Right lung (tissue), 5 donors: Measurements from ENCODE around the gene HPSE2. TPM values are rescaled to one million over a fixed set of nuclear protein-coding genes. Genes with fewer than 3 reads are reported as not detected.

Source experiments
- DNase-seq, 2 donors: peaks; one replicate each; pipeline ENCODE4 v3.0.0-alpha.2; 2013
- polyA plus RNA-seq, 5 donors: library from polyadenylated mRNA; unstranded; fragments of 120-200 nt; gene quantifications; one replicate each; pipeline versions ENCODE4 v1.2.1 to v1.2.3, GENCODE V29; 2013; ENCODE audit warnings: inconsistent platforms in 1 of 5, low replicate concordance in 1 of 5; ENCODE audit not compliant: insufficient read length in 5 of 5, insufficient read depth in 1 of 5

The HPSE2 gene
- polyA plus RNA-seq, 5 donors: 11.9 to 19.1 (median 13.8) TPM

GRCh38 chr10:98465866-98466265 is 769.8 kb downstream of the HPSE2 start:
- DNase-seq: no peak

DNA sequence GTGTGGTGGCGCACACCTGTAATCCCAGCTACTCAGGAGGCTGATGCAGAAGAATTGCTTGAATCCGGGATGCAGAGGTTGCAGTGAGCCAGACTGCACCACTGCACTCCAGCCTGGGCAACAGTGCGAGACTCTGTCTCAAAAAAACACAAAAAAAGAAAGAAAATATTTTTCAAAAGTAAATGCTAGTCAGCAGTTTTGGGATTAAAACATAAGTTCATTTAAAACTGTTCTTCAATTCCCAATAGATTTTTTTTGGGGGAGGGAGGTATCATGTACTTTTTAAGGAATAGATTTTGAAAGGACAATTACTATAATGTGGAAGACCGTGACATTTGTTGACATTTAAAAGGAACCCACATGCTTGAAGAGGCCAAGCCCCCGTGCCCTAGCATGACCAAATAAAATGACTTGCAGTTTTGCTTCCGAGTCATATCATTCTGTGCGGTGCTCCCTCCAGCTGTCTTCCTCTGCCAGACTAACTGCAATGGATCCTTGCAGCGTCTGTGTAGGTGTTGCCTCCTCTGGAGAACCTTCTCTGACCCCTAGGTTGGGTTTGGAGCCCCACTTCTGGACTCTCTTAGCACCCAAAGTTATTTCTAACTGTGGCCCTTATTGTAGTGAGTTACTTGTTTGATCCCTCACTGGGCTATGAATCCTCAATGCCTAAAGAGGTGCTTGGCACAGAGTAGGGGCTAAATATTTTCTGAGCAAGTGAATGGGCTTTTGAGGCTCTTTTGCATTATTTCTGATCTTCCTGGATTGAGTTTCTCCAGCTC is 771.5 kb downstream of the HPSE2 start:
- DNase-seq: no peak

DNA sequence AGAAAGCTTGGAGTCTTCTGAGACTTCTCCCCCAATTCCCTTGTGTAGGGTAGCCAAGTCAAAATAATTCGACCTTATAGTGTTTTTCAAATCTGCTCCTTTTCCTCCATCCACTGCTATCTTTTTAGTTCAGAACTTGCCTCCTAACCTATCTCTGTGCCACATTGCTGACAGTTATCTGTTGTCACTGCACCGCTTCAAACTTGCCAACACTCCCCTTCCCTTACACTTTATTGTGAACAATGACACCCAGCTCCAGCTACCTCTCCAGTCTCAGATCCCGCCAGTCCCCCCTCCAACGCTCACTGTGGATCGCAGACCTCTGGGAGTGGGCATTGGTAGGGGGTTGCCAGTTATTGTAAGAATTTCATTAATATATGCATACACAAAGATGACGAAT is 772.6 kb downstream of the HPSE2 start:
- DNase-seq: no peak

DNA sequence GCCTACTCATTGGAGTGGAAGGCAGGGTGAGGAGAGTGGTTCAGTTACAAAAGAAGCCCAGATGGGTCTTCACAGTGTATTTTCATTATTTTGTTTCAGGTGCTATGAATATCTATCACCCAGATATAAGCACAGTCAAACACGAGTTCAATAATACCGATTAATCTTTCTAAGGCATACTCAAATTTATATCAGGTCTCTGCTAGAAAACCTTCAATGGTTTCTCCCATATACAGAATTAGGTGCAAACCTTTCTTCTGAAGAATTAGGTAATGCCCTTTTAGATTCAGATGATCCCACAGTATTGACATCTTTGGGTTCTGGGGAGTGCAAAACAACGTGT is 774.2 kb downstream of the HPSE2 start:
- no peak for DNase-seq

DNA sequence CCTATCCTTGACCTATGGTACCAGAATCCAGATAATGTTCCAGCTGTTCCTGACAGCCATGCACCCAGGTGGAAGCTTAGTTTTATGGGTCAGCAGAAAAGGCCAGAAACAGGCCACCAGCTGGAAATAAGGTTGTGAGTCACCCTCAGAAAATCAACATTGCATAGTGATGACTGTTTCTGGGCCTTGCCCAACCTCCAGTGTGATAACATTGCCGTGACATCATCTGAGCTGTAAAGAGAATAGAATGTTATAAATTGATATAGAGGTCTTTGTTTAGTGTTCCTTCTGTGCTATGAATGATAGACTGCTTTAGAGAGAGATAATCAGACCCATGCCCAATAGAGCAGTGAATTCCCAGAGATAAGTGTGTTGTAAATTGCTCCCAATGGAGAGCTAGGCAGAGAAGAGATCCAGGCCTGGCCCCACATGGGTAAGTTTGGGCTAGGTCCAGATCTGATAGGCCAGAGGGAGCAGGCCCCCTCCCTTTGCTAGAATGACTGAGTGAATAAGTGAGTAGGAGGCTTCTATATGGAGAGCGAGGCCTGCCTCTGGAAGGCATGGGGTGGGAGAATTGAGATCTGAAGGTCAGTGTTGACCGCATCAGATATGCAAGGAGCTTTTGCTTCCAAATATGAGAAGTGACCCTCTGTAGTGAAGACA is 774.7 kb downstream of the HPSE2 start:
- DNase-seq: peak; percentile 20 to 29

GRCh38 chr10:98458809-98459784 is 776.6 kb downstream of the HPSE2 start:
- DNase-seq: no peak

DNA sequence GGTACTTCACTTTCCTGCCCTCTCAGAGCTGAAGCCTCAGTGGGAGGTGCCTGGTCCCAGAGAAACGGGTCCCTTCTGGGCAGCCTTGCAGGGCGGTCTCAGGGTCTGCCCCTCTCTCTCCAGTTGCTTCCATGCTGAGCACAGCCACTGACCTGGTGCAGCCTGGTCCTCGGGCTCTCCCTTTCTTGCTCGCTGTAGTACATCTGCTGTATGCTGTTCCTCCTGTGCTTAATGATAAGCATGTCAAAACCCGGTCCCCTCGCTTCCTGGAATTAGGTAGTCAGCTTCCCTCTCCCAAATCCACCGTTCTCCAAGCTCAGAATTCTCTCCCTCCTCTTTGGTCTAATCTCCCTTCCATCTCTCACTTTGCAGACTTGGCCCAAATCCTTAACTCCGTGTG is 777.9 kb downstream of the HPSE2 start:
- DNase-seq: no peak

- no peak for DNase-seq
Measured at GRCh38 chr10:98456686-98457482, 778.8 kb downstream of the HPSE2 start.

DNA sequence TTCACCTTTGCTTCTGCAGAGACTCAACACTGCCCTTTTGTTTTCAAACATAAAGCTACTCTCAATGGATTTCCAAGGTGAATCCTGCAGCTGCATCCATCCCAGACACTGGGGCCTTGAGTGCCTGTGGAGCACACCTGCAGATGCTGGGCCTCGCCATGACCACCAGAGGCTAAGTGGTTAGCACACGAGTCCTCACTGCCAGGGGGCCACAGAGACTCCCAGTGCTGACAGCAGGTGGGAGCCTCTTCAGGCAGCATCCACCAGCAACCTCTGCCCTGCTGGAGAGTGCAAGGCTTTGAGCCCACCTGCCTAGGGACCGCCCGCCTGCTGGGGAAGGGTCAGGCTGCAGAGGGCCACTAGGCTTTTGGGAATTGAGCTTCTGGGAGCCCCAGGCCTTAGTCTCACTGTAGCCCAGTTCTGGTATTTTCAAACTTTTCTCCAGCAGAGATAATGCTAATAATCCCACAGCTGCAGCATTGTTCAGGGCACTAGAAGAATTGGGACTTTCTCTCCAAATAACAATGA is 779.5 kb downstream of the HPSE2 start:
- DNase-seq: no peak

DNA sequence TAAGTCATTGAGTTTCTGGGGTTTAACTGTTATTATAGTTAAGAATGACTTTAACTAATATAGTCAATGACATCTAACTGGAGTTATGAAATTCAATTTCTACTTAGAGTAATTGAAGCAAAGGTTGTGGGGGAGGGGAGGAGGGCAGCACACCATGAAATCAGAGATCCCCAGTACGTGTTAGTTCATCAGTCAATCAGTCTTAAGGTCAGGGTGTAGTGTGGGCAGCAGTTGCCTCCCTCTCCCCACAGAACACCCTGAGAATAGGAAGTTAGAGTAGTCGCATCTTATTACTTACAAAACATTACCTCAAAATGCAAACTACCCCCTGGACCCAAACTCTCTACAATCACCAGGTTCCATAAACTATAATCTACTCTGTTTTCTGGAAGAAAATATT is 781.9 kb downstream of the HPSE2 start:
- DNase-seq: no peak

DNA sequence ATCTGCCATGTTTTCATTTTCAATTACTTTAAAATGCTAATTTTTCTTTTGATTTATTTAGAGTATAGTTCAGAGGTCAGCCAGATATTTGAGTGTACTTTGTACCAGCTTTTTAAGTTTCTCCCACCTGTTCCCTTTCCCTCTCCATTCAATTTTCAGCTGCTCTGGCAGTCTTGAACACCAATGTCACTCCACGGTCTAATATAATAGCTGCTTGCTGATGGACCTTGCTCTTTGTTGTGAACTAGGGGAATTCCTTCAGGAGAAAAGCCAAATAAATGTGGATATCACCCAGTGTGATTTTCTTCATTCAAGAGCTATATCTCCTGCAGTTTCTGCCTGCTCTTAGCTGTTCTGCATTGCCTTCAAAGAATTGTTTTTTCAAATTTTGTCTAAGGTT is 785.0 kb downstream of the HPSE2 start:
- DNase-seq: no peak

- no peak for DNase-seq
Measured at GRCh38 chr10:98449287-98449686, 786.4 kb downstream of the HPSE2 start.

GRCh38 chr10:98446661-98447221 is 788.9 kb downstream of the HPSE2 start, which contains the start of gene HPS1:
HPS1 (minus strand) TSS chr10:98446935; CDS start chr10:98443240, 3,695 bp downstream.
- peak; percentile 62 to 68 for DNase-seq

GRCh38 chr10:98446151-98446660 is 789.4 kb downstream of the HPSE2 start:
- DNase-seq: peak in 1 of 2 donors; percentile 20

GRCh38 chr10:98445200-98445812 is 790.3 kb downstream of the HPSE2 start:
- no peak for DNase-seq

DNA sequence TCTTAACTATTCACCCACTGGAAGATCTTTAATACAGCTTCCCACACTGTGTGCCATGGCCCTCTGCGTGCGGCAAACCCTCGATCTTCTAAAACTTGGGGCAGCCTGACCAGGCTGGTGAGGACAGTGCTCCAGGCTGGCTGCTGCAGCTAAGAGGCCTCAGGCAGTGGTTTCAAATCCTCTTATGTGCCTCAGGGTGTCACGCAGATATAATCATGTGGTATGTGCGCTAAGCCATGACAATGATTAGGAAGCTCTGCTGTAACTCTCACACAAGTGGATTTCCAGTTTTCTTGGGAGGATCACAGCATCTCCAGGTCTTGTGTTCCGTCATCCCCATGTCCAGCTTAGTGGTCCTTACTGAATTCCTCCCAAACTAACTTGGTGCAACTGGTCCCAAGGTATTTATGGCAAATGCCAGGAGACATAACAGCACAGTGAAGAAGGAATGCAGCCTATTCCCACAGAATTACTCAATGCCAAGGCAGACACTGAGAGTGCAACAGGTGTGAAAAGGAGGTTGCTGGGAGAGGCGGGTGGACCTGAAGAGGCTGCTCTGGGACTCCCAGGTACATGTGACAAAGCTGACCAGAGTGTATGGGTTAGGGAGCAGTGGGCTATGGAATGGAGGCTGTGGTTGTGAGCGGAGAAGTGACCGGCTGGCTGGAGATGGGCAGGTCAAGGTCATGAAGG is 791.2 kb downstream of the HPSE2 start:
- DNase-seq: no peak

- no peak for DNase-seq
Measured at GRCh38 chr10:98438715-98439114, 796.9 kb downstream of the HPSE2 start.

GRCh38 chr10:98436704-98437103 is 798.9 kb downstream of the HPSE2 start:
- no peak for DNase-seq

- no peak for DNase-seq
Measured at GRCh38 chr10:98435178-98435577, 800.5 kb downstream of the HPSE2 start.
